K562 (cell line): ENCODE results near the gene P2RY8. TPM values are rescaled to one million over a fixed set of nuclear protein-coding genes. Genes with fewer than 3 reads are reported as not detected.

Experiments used
- ATAC-seq: fragments of 200-7000 bp; cut with Tn5 transposase; 3 replicates; pipeline ENCODE4 v1.9.1; 2020; ENCODE audit warnings: moderate library complexity
- BruUV-seq: library from RNA; stranded (reverse); fragments of 400-500 nt; replicated peaks from 2 replicates; lab custom pipeline; 2021; lab: Mats Ljungman, UMichigan
- CTCF ChIA-PET: fragments of 300-600 bp; formaldehyde crosslinking; extraction: SDS; loops from one replicate; lab custom pipeline; 2021; ENCODE audit warnings: low intra/inter-chr PET ratio; lab: Yijun Ruan, JAX
- POLR2A ChIA-PET: fragments of 300-600, 350-650 bp; sonication (Branson Sonifier 250); formaldehyde crosslinking; extraction: SDS; loops from one replicate; lab custom pipeline; 2021; ENCODE audit warnings: antibody characterized with exemption, inconsistent platforms; lab: Yijun Ruan, JAX
- DNase-seq, 4 experiments: peaks; one replicate each; pipeline versions ENCODE4 v3.0.0 to v3.0.0-alpha.2; 2011 to 2018; ENCODE audit warnings: low spot score in 3 of 4, mixed read lengths in 3 of 4; ENCODE audit errors: extremely low read depth in 1 of 4
- FAIRE-seq: peaks from 2 replicates; lab custom pipeline; 2011; peaks lifted over from hg19 to GRCh38; lab: Jason Lieb, UNC
- H2AFZ ChIP-seq: 2 replicates; pipeline ENCODE4 v1.6.0; 2011; ENCODE audit warnings: low read depth, low read length, control low read depth, inconsistent platforms
- H3K27ac ChIP-seq: fragments of 200-600 bp; 3 replicates; pipeline ENCODE4 v1.8.0; 2011; ENCODE audit warnings: low read depth, mild to moderate bottlenecking, control low read depth, inconsistent platforms, low read length, moderate library complexity, mixed read lengths; ENCODE audit errors: extremely low read depth
- H3K27me3 ChIP-seq, 2 experiments: fragments of 300-600 bp in 1 of 2; 2 replicates in 1 of 2; 3 replicates in 1 of 2; pipeline versions ENCODE4 v1.6.0 to v1.8.0; 2011; ENCODE audit warnings: inconsistent platforms in 2 of 2, low read length in 2 of 2, mild to moderate bottlenecking in 1 of 2, mixed read lengths in 1 of 2, moderate library complexity in 1 of 2; ENCODE audit not compliant: control insufficient read depth in 2 of 2, insufficient read depth in 2 of 2
- H3K36me3 ChIP-seq: fragments of 300-600 bp; 3 replicates; pipeline ENCODE4 v1.8.0; 2011; ENCODE audit warnings: mild to moderate bottlenecking, low read length, inconsistent platforms; ENCODE audit not compliant: control insufficient read depth, insufficient read depth
- H3K4me1 ChIP-seq, 2 experiments: fragments of 200-600 bp in 1 of 2; replicated peaks in 1 of 2; 2 replicates in 1 of 2; 3 replicates in 1 of 2; pipeline versions ENCODE4 v1.5.1 to v1.8.0; 2011; ENCODE audit warnings: inconsistent platforms in 2 of 2, low read length in 2 of 2, mild to moderate bottlenecking in 1 of 2, mixed read lengths in 1 of 2, moderate library complexity in 1 of 2; ENCODE audit not compliant: control insufficient read depth in 2 of 2, insufficient read depth in 2 of 2
- H3K4me2 ChIP-seq: 2 replicates; pipeline ENCODE4 v1.6.1; 2011; ENCODE audit warnings: low read length, control low read depth, inconsistent platforms, mixed read lengths; ENCODE audit not compliant: insufficient read depth
- H3K4me3 ChIP-seq: fragments of 200-600 bp; sonication (generic), shearing (Covaris generic); 2 replicates; pipeline ENCODE4 v1.5.1; 2016; ENCODE audit warnings: control low read depth, inconsistent platforms
- H3K79me2 ChIP-seq: fragments of 200-600 bp; 3 replicates; pipeline ENCODE4 v1.8.0; 2011; ENCODE audit warnings: low read length, inconsistent platforms; ENCODE audit not compliant: control insufficient read depth, insufficient read depth
- H3K9ac ChIP-seq, 2 experiments: 2 replicates each; pipeline versions ENCODE4 v1.6.0 to v1.6.1; 2011; ENCODE audit warnings: low read depth in 2 of 2, low read length in 2 of 2, control low read depth in 1 of 2, inconsistent platforms in 1 of 2, mild to moderate bottlenecking in 1 of 2, mixed read lengths in 1 of 2; ENCODE audit not compliant: insufficient read depth in 1 of 2
- H3K9me1 ChIP-seq: one replicate; pipeline ENCODE4 v1.6.0; 2011; ENCODE audit warnings: inconsistent platforms, mild to moderate bottlenecking, low read length, moderate library complexity; ENCODE audit not compliant: control insufficient read depth, insufficient read depth
- H3K9me3 ChIP-seq: replicated peaks from 2 replicates; pipeline ENCODE4 v1.5.1; 2011; ENCODE audit warnings: low read depth, low read length, inconsistent platforms; ENCODE audit not compliant: control insufficient read depth, insufficient read depth
- H4K20me1 ChIP-seq: replicated peaks from 2 replicates; pipeline ENCODE4 v1.6.1; 2011; ENCODE audit warnings: low read length, inconsistent platforms, mixed read lengths; ENCODE audit not compliant: control insufficient read depth, insufficient read depth
- HDAC6 ChIP-seq: IDR thresholded peaks from 2 replicates; pipeline ENCODE4 v1.6.1; 2012; ENCODE audit warnings: low read depth, mild to moderate bottlenecking, control low read depth, inconsistent platforms, low read length, moderate library complexity
- JUN ChIP-seq, 2 experiments: sonication (generic) in 1 of 2; formaldehyde crosslinking in 1 of 2; IDR thresholded peaks; 2 replicates each; pipeline versions ENCODE4 v1.6.1 to v1.8.0; 2012 to 2022; ENCODE audit warnings: borderline replicate concordance in 2 of 2, mild to moderate bottlenecking in 2 of 2, improper control_type of control experiment in 1 of 2, low read depth in 1 of 2, low read length in 1 of 2, missing genetic modification reagents in 1 of 2
- NUFIP1 ChIP-seq: fragments of 450-650 bp; IDR thresholded peaks from 2 replicates; pipeline ENCODE4 v1.6.1; 2018; ENCODE audit not compliant: partially characterized antibody
- PCBP1 ChIP-seq: fragments of 200-400 bp; formaldehyde crosslinking; IDR thresholded peaks from 2 replicates; pipeline ENCODE4 v1.6.1; 2018; ENCODE audit warnings: mild to moderate bottlenecking, low read depth, low read length; ENCODE audit not compliant: poor library complexity, severe bottlenecking
- RAD21 ChIP-seq, 2 experiments: fragments of 250-450 bp in 1 of 2; fragments of 450-650 bp in 1 of 2; sonication (Bioruptor Pico) in 1 of 2; formaldehyde crosslinking in 1 of 2; IDR thresholded peaks in 1 of 2; conservative IDR thresholded peaks in 1 of 2; 2 replicates each; pipeline versions ENCODE4 v1.4.0 to v1.8.0; 2020 to 2022; ENCODE audit warnings: mild to moderate bottlenecking in 2 of 2, moderate library complexity in 1 of 2
- REST ChIP-seq, 2 experiments: fragments of 450-650 bp; formaldehyde crosslinking in 1 of 2; IDR thresholded peaks; 2 replicates each; pipeline versions ENCODE4 v1.4.0 to v1.6.1; 2014 to 2020; ENCODE audit warnings: mild to moderate bottlenecking in 2 of 2, borderline replicate concordance in 1 of 2, low read depth in 1 of 2
- ZBTB33 ChIP-seq: sonication (generic); formaldehyde crosslinking; IDR thresholded peaks from 2 replicates; pipeline ENCODE4 v1.8.1; 2023; ENCODE audit warnings: mild to moderate bottlenecking, missing genetic modification reagents
- WGBS: fragments of 100-300 bp; shearing (Covaris generic); methylation state at CpG from one replicate; pipeline ENCODE4 v1.1.6; 2016; ENCODE audit warnings: low coverage, mixed read lengths; ENCODE audit not compliant: insufficient coverage; ENCODE audit errors: missing lambda C conversion rate; 5-methylcytosine and 5-hydroxymethylcytosine counted together
- in situ Hi-C: fragments of 300-500 bp; cut with MboI; formaldehyde crosslinking; loops from 4 replicates; pipeline ENCODE4 v1.15.0; 2018; ENCODE audit warnings: inconsistent platforms, mixed read lengths
- intact Hi-C: fragments of 100-400 bp; cut with micrococcal nuclease; formaldehyde crosslinking; loops from 2 replicates; pipeline ENCODE4 v1.14.2; 2022
- polyA plus RNA-seq, 8 experiments: library from polyadenylated mRNA; depleted of rRNA in 4 of 8; stranded (reverse) in 5 of 8; unstranded in 3 of 8; fragments of >200 nt; fragmentation: Nextera tagmentation in 2 of 8; fragmentation: Illumina TruSeq in 1 of 8; extraction: Ambion mirVana in 2 of 8; extraction: Trizol in 1 of 8; gene quantifications; 2 replicates each; pipeline versions ENCODE4 v1.2.1 to v1.2.3, GENCODE V29; 2011 to 2014; ENCODE audit warnings: inconsistent platforms in 1 of 8, missing spikeins in 1 of 8
- total RNA-seq, 7 experiments: library from RNA; depleted of rRNA in 6 of 7; stranded (reverse); fragments of >200 nt in 6 of 7; fragmentation: Illumina TruSeq in 2 of 7; extraction: Trizol in 2 of 7; gene quantifications; 2 replicates each; pipeline versions ENCODE4 v1.2.1 to v1.2.3, GENCODE V29; 2011 to 2021; ENCODE audit warnings: low replicate concordance in 1 of 7

Gene P2RY8
- total and polyA plus RNA-seq, 9 of the 15 experiments (the other 6 are each of a cell fraction or from before 2014, with no cell fraction given) = 0.04 to 0.69 (median 0.08) TPM; not detected in 3

- intact Hi-C loops (no loop called here), in situ Hi-C loops (loop anchor here (10.0 to 25.0 kb wide), 2 partner anchors 106 to 1144 kb away; no protein-coding TSS in a partner anchor)
- 50% methylated on average over 13 of the region's 20 CpGs for WGBS
- ChIA-PET POLR2A (no interaction called here), CTCF (no interaction called here)
- DNase-seq (no peak), ATAC-seq (peak; percentile 70), FAIRE-seq (no peak)
- H3K9me1 ChIP-seq = no peaks in the 10 kb centered on the region
- no peaks in the 10 kb centered on the region for H3K9me3 ChIP-seq
- no peak overlapping the region for H3K27ac ChIP-seq
- peaks cover 0 to 8% of the 10 kb centered on the region in 2 experiments; a peak in 2 of 5 replicates for H3K27me3 ChIP-seq
- no TSS peak for BruUV-seq
- no peaks in the 10 kb centered on the region for H3K36me3 ChIP-seq
- no peaks in the 10 kb centered on the region; a peak in 1 of 5 replicates for H3K4me1 ChIP-seq
- no peaks in the 10 kb centered on the region for H4K20me1 ChIP-seq
- H3K9ac ChIP-seq = no peak overlapping the region
- H3K79me2 ChIP-seq = no peaks in the 10 kb centered on the region
- H3K4me3 ChIP-seq = no peak overlapping the region
- no peak overlapping the region for H2AFZ ChIP-seq
- no peak overlapping the region for H3K4me2 ChIP-seq
- TF ChIP-seq JUN (IDR thresholded peaks at IDR 0.05; ENCODE audit: borderline replicate concordance, low read depth, low read length) (no peak), JUN (CRISPR knock-in tag; IDR thresholded peaks at IDR 0.05; ENCODE audit: borderline replicate concordance) (no peak), RAD21 (CRISPR knock-in tag; conservative IDR thresholded peaks at IDR 0.05 in 1 of 2, IDR thresholded peaks at IDR 0.05 in 1 of 2) (peak; percentile 39 to 48), PCBP1 (peak; percentile 64), HDAC6 (no peak), ZBTB33 (CRISPR knock-in tag) (peak; percentile 41; the same call in 1 of the 2 replicates), NUFIP1 (no peak), REST (IDR thresholded peaks at IDR 0.05; ENCODE audit: borderline replicate concordance) (peak; percentile 39; the same call in 1 of the 2 replicates), REST (CRISPR knock-in tag; IDR thresholded peaks at IDR 0.05; ENCODE audit: low read depth) (no peak)
Measured at GRCh38 chrX:1468250-1468772, 68.7 kb downstream of the P2RY8 start.
